ENCODE measurements around the gene DNAJB4. TPM values are rescaled to one million over a fixed set of nuclear protein-coding genes. Genes with fewer than 3 reads are reported as not detected.
A peak's percentile ranks its signal among the peaks of the same experiment; 100 is the strongest.

Gene DNAJB4
- total and polyA plus RNA-seq, 2 of the 13 experiments (the other 11 are each of a cell fraction or from before 2014, with no cell fraction given), result 4.4 to 18.6 TPM

GRCh38 chr1:78003882-78004718 lies 639 bp upstream of the DNAJB4 start:
- POLR2A ChIA-PET, result interaction anchor here (0.6 to 9.1 kb wide), 24 partner anchors 9 to 323 kb away, joined by 3 to 161 read pairs (median 5); partner anchors contain the start of genes FUBP1, GIPC2, NEXN and USP33
- Histone ChIP-seq H3K4me2 (ENCODE audit: low read depth, low read length) (peak overlapping the region; percentile 79), H3K36me3 (replicated peaks in 1 of 2; ENCODE audit: control insufficient read depth in 1 of 2, insufficient read depth in 2 of 2, low read length in 2 of 2) (no peaks in the 10 kb centered on the region), H3K27me3 (ENCODE audit: control insufficient read depth in 1 of 2, insufficient read depth in 2 of 2, low read length in 2 of 2) (no peaks in the 10 kb centered on the region), H2AFZ (ENCODE audit: low read length) (peak overlapping the region; percentile 91), H3K27ac (ENCODE audit: extremely low read length, insufficient read depth, low read length) (peak overlapping the region; percentile 97), H3K79me2 (ENCODE audit: insufficient read depth, low read length) (peaks cover 40% of the 10 kb centered on the region), H3K4me1 (ENCODE audit: insufficient read depth, low read length) (peaks cover 52% of the 10 kb centered on the region), H3K9ac (ENCODE audit: insufficient read depth, low read depth, low read length) (peak overlapping the region; percentile 76), H3K4me3 (replicated peaks in 1 of 3; ENCODE audit: insufficient read depth in 1 of 3, low read depth in 2 of 3, low read length in 3 of 3) (peak overlapping the region; percentile 60 to 71 (median 62); a peak in 5 of 6 replicates), H3K9me3 (ENCODE audit: low read length) (no peaks in the 10 kb centered on the region), H4K20me1 (ENCODE audit: insufficient read depth, low read length) (no peaks in the 10 kb centered on the region; the same call in none of the 2 replicates)
- BruUV-seq (replicated peaks), result TSS peak; percentile 99
- peak; percentile 77 for DNase-seq (ENCODE audit: low spot score)
- in situ Hi-C loops (cut with HindIII; ENCODE audit: extremely low pct_ligation_motif_present, low pct_unique_long_range_greater_than_20kb), result no loop called here
- ATAC-seq, result peak; percentile 76
- 16% methylated on average over 8 of the region's 8 CpGs for WGBS (ENCODE audit: low lambda C conversion rate)
- CTCF ChIA-PET (ENCODE audit: low intra/inter-chr PET ratio, low total read pairs), result no interaction called here
- intact Hi-C loops (cut with micrococcal nuclease; ENCODE audit: unreplicated experiment), result loop anchor here (1.0 to 2.0 kb wide), 3 partner anchors 13 to 41 kb away; partner anchors contain the start of genes FUBP1 and GIPC2
- FAIRE-seq, result no peak
- TF ChIP-seq JDP2 (CRISPR knock-in tag; IDR thresholded peaks at IDR 0.05; ENCODE audit: borderline replicate concordance) (no peak), ZNF224 (CRISPR knock-in tag; IDR thresholded peaks at IDR 0.05) (no peak), ZNF552 (CRISPR knock-in tag; IDR thresholded peaks at IDR 0.05; ENCODE audit: borderline replicate concordance) (no peak), SRSF9 (IDR thresholded peaks at IDR 0.05; ENCODE audit: borderline replicate concordance, insufficient read depth, low read depth, low read length, poor library complexity, severe bottlenecking) (no peak), MXI1 (IDR thresholded peaks at IDR 0.05; ENCODE audit: borderline replicate concordance, low read depth, low read length) (no peak), ZNF274 (CRISPR knock-in tag; IDR thresholded peaks at IDR 0.05) (no peak), YEATS4 (CRISPR knock-in tag; IDR thresholded peaks at IDR 0.05; ENCODE audit: borderline replicate concordance) (no peak), ZNF615 (CRISPR knock-in tag; IDR thresholded peaks at IDR 0.05; ENCODE audit: borderline replicate concordance) (no peak), ATRX (CRISPR knock-in tag; IDR thresholded peaks at IDR 0.05; ENCODE audit: borderline replicate concordance) (no peak), MYC (CRISPR knock-in tag; IDR thresholded peaks at IDR 0.05; ENCODE audit: borderline replicate concordance) (no peak), HCFC1 (IDR thresholded peaks at IDR 0.05; ENCODE audit: low read depth, low read length) (no peak), FOXK1 (CRISPR knock-in tag; IDR thresholded peaks at IDR 0.05; ENCODE audit: borderline replicate concordance, low read depth) (no peak), ZNF75D (CRISPR knock-in tag; IDR thresholded peaks at IDR 0.05; ENCODE audit: borderline replicate concordance) (no peak), ZNF550 (CRISPR knock-in tag; IDR thresholded peaks at IDR 0.05; ENCODE audit: borderline replicate concordance) (no peak), PAX8 (CRISPR knock-in tag; IDR thresholded peaks at IDR 0.05; ENCODE audit: borderline replicate concordance) (no peak), RBAK (CRISPR knock-in tag; IDR thresholded peaks at IDR 0.05) (no peak), ZNF850 (CRISPR knock-in tag; conservative IDR thresholded peaks at IDR 0.05) (no peak), KAT7 (CRISPR knock-in tag; IDR thresholded peaks at IDR 0.05; ENCODE audit: borderline replicate concordance) (no peak), ZIK1 (CRISPR knock-in tag; IDR thresholded peaks at IDR 0.05; ENCODE audit: borderline replicate concordance, low read depth) (no peak), ZFP62 (CRISPR knock-in tag; IDR thresholded peaks at IDR 0.05) (no peak)
- TF ChIP-seq, protein P1, sequence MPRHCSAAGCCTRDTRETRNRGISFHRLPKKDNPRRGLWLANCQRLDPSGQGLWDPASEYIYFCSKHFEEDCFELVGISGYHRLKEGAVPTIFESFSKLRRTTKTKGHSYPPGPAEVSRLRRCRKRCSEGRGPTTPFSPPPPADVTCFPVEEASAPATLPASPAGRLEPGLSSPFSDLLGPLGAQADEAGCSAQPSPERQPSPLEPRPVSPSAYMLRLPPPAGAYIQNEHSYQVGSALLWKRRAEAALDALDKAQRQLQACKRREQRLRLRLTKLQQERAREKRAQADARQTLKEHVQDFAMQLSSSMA (CRISPR knock-in tag; IDR thresholded peaks at IDR 0.05), result no peak
- TF ChIP-seq, protein P2, sequence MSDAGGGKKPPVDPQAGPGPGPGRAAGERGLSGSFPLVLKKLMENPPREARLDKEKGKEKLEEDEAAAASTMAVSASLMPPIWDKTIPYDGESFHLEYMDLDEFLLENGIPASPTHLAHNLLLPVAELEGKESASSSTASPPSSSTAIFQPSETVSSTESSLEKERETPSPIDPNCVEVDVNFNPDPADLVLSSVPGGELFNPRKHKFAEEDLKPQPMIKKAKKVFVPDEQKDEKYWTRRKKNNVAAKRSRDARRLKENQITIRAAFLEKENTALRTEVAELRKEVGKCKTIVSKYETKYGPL (CRISPR knock-in tag; IDR thresholded peaks at IDR 0.05), result no peak
